IPS-NIHi7 (cell line): ENCODE data around the gene LTB4R2.
A peak's percentile ranks its signal among the peaks of the same experiment; 100 is the strongest.
"Not testable (repeated sequence)": the region's sequence is repeated elsewhere in the genome, so short reads cannot be mapped to it uniquely, and the experiment has no call there.

Source experiments
- DNase-seq: peaks from one replicate; pipeline ENCODE4 v3.0.0; 2012; ENCODE audit warnings: mixed read lengths; ENCODE audit errors: extremely low spot score

Gene LTB4R2

DNA sequence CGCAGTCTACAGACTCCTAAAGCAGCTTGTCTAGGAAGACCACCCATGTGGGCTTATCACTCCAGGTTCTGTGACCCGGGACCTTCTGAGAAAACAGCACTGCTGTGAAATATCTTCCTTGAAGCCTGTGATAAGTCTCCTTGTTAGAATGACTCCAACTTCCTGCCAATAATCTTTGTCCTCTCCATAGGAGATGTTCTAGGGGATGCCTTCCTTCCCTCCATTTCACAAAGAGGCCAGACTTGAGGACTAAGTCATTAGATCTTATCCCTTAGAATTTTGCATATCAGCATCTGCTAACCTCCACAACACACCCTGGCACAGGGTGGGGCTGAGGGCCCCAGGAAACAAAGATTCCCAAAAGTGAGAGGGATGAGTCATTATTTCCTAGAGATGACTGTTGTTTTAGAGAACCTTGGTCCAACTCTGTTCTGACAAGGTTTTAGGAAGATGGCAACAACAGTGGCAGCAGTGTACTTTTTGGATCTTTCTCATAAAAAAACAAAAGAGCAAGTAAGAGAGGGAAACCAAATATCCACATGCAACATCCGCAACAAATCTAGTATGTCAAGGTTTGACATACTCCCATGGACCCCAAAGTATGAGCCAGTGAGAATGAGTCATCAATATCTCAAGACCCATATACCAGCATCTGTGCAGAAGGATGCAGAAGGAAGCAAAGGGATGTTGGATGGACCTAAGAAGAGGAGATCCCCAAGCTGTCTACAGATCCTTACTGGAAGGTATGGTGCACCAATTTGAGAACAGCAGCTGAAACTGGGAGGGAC lies 7.4 kb downstream of the LTB4R2 start:
- DNase-seq = no peak

DNA sequence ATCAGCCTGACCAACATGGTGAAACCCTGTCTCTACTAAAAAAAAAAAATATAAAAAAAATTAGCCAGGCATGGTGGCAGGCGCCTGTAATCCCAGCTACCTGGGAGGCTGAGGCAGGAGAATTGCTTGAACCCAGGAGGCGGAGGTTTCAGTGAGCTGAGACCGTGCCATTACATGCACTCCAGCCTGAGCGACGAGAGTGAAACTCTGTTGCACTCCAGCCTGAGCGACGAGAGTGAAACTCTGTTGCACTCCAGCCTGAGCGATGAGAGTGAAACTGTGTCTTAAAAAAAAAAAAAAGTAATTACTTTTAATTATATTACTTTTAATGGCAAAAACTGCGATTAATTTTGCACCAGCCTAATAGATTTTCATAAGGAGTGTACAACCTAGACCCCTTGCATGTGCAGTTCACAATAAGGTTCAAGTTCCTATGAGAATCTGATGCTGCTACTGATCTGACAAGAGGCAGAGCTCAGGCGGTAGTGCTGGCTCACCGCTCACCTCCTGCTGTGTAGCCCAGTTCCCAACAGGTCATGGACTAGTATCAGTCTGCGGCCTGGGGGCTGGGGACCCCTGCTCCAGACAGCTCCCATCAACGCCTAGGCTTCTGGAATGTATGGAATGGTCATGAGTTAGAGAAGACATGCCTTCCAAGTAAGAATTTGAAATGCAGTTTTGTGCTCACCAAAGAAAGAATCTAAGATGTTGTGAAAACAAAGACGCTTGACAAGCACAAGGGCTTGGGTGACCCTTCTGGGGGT lies 11.5 kb downstream of the LTB4R2 start:
- DNase-seq = no peak

DNA sequence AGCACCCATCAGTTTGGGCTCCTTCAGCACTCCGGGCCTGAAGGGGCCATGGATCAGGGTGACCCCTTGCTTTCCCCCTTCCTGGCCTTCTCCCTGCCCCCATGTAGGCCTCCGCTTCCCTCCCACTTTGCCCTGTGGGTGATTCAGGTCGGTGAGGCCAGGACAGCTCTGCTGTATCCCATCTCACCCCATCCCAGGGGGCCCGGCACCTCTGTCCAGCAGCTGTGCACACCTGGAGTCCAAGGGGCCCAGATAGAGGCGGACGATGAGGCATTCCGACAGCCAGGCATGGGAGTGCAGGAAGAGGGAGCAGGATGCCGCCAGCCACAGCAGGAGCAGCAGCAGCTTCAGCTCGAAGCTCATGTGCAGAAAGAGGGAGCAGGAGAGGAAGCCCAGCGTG lies 12.7 kb downstream of the LTB4R2 start:
- DNase-seq = no peak

DNA sequence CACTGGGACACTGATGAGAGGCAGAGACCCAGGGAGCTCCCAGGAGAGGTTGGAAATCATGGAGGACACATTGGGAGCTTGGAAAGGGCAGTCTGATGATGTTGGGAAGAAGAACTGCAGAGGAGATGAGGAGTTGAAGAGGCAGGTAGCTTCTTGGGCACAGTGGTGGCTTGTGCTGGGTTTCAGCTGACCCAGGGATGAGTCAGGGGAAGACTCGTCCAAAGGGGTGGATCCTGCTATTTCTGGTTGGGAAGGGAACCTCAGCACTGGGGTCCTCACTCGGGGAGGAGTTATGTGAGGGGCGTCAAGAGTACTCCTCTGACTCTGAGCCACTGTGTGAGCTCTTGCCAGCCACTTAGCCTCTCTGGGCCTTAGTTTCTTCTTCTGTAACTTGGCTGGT lies 13.4 kb downstream of the LTB4R2 start:
- no peak for DNase-seq

DNA sequence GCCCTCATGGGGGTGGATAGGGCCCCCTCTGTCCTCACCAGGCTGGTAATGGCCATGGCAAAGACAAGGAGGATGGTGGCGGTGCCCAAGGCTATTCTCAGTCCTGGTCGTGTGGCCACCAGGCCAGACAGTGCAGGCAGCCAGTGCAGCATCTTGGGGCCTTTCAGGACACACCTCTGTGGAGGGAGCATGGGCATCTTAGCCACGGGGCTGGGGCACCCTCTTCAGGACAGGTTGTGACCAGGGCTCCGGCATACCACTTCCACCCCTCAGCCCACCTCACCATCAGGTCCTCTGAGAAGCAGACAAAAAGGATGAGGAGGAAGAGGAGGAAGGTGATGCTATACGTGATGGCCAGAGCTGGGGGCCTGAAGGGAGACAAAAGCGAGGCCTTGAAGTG lies 14.1 kb downstream of the LTB4R2 start:
- DNase-seq = no peak

DNA sequence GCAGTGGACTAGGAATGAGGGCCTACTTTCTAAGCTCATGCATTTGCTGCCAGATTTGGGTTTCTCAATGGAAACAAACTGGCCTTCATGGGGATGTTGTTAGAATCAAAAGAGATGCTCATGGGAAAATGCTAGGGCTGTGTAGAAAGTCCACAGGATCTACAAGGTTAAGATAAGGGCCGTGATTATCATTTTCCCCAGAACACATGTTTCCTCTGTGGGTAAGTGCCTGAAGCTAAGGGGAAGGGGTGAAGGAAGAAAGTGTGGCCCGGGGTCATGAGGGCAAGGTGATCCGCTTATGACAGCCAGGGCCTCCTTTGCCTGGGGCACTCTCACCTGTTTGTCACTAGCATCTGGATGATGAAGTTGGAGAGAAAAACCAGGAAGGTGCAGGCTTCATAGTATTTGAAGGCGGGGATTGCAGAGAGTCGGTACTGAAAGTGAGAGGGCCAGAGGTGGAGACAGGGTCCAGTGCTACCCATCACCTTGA lies 15.1 kb downstream of the LTB4R2 start:
- DNase-seq = no peak

DNA sequence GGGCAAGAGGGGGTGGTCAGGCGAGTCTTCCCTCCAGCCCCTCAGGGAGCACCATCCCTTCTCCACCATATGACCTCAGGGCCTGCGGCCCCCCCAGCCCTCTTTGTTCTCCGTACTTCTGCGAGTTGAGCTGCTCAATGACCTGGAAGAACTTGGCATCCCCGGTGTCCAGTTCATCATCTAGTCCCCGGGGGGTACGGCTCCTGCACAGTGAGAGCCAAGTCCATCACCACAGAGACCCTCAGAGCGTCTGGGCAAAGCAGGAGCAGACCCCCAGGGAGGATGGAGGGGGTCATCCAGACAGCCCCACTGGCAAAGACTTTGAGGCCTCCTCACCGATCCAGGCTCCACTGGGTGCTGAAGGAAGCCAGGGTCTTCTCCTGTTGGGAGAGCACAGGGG lies 16.0 kb downstream of the LTB4R2 start:
- no peak for DNase-seq

DNA sequence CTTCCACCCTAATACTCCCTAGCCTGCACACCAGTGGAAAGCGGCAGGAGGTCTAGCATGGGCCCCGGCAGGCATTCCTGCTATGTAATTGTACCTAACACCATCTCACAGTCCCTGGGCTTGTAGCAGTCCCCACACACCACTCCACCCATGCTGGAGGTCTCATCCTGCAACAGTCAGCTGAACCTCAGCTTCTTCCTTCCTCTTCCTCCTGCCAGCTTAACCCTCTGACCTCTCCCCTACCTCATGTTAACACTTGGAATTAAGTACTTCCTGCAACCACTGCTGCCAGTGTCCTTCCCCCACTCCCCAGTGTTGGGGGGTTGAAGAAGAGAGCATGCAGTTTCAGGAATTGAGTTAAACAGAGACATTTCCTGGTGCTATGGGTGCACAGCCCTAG lies 17.4 kb downstream of the LTB4R2 start:
- DNase-seq = no peak

DNA sequence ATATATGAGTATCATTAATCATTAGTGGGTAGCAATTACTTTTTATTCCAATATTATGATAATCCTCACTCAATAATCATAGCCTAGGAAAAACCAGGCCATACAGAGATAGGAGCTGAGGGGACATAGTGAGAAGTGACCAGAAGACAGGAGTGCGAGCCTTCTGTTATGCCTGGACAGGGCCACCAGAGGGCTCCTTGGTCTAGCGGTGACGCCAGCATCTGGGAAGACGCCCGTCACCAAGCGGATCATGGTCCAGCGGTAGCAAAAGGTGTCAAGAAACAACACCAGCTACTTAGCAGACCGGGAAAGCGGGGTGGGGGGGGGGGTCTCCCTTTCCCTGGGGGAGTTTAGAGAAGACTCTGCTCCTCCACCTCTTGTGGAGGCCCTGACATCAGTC lies 18.0 kb downstream of the LTB4R2 start:
- DNase-seq = not testable (repeated sequence)

DNA sequence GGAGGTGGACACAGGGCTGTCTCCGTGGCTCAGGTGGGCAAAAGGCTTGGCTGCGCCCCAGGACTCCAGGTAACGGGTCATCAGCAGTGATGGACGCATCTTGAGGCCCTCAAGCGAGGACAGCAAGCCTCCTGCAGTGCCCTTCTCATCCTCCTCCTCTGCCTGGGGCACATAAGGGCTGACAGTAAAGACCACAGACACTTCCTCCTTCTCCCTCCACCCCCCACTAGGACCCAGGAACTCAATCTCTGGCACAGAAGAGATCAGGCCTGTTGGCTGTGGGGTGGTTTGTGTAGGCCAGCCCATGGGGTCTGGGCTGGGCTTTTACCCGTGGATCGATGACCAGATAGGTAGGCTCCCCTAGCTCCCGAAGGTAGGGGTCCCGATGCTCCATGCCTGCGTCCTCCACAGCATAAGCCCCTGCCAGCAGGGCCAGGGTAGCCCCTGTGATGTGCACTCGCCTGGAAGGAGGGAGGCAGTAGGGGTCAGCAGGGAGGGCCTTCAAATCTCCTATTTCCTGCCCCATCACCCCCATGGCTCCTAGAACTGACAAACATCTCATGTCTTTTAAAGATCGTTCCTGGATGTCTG lies 19.2 kb downstream of the LTB4R2 start:
- no peak for DNase-seq

DNA sequence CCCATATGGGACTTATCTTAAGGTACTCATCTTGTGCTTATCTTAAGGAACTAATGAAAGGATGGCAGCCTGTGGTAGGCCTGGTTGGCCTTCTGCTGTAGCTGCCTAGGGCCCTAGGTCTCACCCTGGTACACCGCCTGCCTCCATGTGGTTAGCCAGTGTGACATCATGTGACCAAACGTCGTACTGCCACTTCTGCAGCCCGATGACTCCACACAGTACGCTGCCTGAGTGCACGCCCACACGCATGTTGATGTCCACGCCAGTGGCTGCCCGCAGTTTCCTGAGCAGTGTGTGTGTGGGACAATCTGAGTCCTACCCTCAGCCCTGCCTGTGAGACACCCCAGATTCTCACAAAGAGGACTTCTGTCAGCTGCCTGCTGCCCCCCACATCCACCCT lies 19.8 kb downstream of the LTB4R2 start:
- no peak for DNase-seq

DNA sequence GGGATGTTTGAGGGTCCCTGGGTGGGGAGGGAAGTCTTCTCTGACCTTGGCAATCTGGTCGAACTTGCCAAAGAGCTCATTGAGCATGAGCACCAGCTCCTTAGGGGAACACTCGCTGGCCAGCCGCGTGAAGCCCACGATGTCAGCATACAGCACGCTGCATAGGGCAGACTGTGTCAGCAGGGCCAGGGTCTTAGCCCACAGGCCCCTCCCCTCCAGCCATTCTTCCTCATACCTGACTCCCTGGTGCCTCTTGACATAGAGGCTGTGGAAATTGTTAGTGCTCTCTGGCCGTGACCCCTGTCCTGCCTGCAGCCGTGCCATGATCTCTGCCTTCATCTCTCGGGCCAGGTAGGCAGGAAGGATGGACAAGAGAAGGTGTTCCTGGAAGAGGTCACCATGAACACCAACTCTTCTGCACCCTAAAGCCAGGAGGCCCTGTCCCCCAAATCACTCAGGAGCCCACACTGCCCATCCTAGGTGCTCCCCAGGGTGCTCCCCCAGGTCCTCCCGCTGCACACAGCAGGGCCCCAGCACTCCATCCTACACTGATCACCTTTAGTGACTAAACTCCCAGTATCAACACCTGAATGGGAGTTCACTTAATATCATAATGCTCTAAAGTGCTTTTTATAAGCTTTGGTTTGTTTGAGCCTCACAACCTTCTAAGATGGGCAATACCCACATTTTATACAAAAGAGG lies 21.2 kb downstream of the LTB4R2 start:
- DNase-seq = no peak

DNA sequence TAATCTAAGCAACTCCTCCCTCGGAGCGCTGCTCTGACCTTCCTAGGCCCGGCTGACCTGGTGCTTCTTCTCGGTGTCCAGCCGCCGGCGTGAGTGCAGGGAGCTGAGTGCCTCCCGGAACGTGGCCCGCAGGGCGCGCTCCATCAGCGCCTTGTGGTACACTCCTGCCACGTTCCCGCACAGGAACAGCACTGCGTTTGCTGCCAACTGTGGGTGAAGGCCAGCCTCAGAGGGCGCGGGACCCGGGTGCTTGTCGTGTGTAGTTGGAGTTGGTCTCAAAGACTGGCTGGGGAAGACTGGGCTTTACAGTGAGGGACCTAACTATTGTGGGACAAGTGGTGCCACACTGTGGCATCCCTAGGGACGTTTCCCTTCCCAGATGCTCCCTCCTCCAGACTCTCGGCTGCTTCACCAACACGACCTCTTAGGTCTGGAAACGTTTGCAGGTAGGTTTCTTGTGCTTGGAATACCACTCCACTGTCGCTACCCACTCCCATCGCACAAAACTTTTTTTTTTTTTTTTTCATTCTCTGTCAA lies 21.9 kb downstream of the LTB4R2 start:
- DNase-seq = no peak

DNA sequence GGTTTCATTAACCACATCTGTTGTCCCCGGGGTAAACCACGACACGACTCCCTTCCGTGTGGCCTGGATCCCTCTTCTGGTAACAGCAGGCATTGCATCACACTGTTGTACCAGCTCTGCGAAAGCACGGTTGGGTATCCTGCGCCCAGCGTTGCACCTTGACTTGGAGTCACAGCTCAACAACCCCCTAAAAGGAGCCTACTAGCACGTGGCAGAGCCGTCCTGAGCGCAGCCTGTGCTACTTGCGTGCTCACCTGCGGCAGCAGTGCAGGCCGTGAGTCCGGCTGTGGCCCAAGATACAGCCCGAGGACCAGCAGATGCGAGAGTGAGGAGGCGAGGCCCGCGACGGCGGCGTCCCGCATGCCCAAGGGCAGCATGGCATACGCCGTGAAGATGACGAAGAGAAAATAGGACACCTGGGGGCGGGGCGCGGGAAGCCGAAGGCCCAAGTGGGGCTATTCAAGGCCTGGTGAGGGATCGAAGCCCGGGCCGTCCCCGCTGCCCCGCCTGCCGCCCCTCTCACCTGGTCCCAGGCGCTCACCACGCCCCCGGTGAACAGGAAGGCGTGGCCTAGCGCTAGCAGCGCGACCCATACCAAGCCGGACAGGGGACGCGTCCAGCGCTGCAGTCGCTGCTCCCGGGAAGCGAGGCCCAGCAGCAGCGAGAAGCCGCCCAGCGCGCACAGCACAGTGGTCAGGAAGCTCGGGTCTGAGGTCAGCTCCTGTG lies 22.5 kb downstream of the LTB4R2 start:
- DNase-seq = peak; percentile 85

DNA sequence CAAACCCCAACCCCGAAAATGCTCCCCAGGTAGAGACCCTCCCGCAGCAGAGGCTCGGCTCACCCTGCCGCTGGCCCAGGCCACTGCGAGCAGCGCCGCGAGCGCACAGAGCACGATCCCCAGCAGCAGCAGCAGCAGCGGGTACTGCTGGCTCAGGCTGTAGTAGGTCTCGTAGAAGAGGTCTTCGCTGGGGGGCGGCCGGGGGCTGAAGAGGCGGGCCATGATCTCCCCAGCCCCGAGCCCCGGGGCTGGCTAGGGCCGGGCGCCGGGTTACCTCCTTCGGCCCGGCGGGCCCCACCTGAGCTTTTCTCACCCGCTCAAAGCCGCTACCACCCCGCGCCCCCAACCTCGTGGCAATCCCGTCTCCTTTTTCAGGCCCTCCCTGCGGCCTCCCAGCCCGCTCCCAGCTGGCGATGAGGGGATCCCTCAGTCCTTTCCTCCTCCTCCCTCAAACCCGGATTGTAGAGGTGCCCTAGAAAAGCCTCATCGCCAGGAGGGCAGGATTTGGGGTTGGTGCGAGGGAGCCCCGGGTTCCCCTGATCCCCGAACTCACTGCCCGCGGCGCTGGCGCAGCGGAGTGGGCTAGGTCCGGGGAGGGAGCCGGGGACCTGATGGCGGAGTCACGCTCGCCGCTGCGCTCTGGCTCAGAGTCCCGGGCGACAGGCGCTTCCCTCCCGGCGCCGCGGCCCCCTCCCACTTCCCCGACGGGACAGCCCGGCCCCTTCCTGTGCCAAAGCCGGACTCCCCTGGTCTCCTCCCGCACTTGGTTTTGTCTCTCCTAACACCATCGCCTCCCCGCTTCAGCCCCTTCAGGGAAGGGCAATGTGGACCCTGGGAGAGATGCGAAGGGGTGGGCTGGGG lies 24.7 kb downstream of the LTB4R2 start, which contains the start of gene ADCY4:
TSS of gene ADCY4 (minus strand) at position 641 of the 861 bp plus-strand sequence. CDS start at position 222, 419 bp downstream.
- DNase-seq = peak; percentile 53

DNA sequence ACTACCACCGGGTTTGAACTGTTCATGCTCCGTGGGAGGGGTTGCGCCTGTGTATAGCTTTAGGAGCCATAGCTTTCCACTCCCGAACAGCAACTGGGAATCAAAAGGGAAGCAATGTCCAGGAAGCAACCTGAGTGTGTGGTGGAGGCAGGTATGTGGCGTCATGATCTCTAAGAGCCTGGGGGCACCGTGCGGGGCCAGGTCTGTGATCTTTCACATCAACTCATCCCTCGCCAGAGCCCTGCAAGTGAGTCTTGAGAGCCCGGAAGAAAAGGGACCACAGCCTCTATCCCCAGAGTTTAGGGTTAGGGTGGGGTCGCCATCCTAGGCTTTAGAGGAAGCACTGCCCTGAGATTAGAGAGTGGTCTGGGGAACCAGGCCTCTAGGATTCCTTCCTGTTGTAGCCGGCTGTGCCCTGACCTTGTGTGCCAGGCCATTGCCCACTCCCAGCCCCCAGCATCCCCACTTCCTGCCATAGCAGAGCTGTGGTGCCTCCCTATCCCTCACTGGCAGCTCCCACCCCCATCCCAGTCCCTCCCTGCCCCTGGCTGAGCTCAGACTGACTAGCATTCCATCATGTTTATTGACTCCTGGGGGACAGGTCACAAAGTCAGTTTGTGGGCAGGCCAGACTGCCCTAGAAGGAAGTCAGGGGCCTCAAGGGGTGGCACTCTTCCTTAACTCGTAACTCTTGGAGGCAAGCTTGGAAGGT lies 25.7 kb downstream of the LTB4R2 start:
- DNase-seq = no peak

DNA sequence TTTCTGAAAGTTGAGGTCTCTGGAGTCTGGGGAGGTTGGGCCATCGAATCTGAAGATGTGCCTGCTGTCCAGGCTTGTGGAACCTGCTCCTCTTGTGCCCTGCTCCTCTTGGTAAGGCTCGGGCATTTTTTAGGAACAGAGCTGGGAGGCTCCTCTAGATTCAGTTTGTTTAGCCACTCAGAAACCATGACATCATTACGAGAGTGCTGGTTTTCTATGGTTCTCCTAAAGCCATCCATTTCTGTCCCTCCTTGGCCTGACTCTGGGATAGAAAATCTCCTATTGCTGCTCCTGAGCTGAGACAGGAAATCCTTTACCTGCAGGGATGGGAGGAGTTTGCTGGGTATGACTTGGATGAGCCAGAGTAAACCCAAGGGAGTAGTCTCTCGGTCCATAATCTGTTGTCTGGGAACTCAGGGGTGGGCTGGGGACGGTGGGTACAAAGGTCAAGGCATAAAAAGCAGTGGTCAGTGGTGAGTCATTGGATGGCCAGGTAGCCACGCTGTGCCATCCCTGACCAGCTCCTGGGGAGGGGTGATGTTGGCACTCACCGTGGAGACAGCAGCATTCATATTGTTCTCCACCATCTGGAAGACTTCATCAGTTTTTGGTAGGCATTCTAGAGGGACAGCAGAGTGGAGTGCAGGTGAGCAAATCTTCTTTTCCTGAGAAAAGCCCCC lies 27.3 kb downstream of the LTB4R2 start:
- no peak for DNase-seq

DNA sequence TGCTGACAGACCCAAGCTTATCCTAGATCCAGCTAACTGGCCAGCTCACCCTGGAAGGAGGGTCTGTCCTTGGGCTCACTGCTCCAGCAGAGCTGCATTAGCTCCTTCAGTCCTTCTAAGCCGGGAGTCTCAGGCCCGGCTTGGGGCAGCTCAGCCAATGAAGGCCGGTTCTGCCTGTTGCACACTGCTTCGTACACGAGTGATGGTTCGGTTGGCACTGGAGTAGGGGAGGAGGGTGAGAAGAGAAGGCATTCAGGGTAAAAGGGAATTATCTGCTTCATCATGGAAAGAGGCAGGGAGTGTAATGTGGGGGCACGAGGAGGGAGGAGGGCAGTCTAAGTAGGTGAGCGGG lies 27.9 kb downstream of the LTB4R2 start:
- DNase-seq = no peak

DNA sequence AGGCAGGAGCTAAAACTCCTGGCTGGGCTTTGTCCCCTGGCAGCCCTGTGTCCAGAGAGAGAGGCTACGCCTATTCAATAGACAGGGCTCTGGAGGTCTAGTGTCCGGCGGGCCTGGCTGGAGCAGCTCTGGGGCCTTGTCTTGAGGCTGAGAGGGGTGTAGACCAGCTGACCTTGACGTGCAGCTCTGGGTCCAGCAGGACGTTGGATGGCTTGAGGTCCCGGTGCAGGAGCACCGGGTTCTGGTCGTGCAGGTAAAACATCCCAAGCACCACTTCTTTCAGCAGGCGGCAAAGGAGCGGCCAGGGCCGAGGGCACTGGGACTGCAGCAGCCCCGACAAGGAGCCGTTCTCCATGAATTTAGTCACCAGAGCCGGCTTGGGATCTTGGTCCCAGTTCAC lies 28.9 kb downstream of the LTB4R2 start:
- DNase-seq = no peak
